ENCODE measurements around the gene RBM46. TPM values are rescaled to one million over a fixed set of nuclear protein-coding genes. Genes with fewer than 3 reads are reported as not detected.

Gene RBM46
- total and polyA plus RNA-seq, 3 donors from 2014 or later, result 27.3 to 46.2 (median 42.0) TPM

DNA sequence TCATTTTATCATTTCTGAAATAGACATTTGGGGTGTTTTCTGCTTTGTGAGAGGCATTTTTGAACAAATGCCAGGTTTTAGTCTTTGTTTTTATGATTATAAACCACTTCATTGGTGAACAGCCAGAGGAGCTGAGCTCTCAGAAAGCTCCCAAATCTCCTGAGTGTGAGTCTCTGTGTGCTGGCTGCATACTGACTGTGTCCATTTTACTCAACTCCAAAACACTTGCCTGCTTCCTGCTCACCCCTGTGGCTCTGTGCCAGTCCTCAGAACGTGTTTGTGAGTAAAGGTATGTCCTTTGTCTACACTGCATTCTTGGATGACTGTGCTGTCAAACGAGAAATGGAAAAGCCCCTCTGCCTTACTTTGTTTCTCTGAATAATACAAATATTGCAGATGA, 42.6 kb upstream of the RBM46 start:
- H3K27ac ChIP-seq, result no peak overlapping the region
- H3K4me3 ChIP-seq, result no peak overlapping the region
- WGBS, 2 donors, result 44 to 56% methylated on average over 2 of the region's 2 CpGs
- DNase-seq, result no peak
- no peaks in the 10 kb centered on the region for H3K9me3 ChIP-seq
- H3K27me3 ChIP-seq, result no peaks in the 10 kb centered on the region
- intact Hi-C loops (cut with DNase I; ENCODE audit: low total_unique reads), result no loop called here
- no peaks in the 10 kb centered on the region for H3K36me3 ChIP-seq (ENCODE audit: low read depth, missing control alignments)
- peaks cover 7% of the 10 kb centered on the region for H3K4me1 ChIP-seq
- TF ChIP-seq, protein P1, sequence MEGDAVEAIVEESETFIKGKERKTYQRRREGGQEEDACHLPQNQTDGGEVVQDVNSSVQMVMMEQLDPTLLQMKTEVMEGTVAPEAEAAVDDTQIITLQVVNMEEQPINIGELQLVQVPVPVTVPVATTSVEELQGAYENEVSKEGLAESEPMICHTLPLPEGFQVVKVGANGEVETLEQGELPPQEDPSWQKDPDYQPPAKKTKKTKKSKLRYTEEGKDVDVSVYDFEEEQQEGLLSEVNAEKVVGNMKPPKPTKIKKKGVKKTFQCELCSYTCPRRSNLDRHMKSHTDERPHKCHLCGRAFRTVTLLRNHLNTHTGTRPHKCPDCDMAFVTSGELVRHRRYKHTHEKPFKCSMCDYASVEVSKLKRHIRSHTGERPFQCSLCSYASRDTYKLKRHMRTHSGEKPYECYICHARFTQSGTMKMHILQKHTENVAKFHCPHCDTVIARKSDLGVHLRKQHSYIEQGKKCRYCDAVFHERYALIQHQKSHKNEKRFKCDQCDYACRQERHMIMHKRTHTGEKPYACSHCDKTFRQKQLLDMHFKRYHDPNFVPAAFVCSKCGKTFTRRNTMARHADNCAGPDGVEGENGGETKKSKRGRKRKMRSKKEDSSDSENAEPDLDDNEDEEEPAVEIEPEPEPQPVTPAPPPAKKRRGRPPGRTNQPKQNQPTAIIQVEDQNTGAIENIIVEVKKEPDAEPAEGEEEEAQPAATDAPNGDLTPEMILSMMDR (IDR thresholded peaks at IDR 0.05), result no peak
- TF ChIP-seq POLR2A (IDR thresholded peaks at IDR 0.05), result no peak

GRCh38 chr4:154739111-154739510, 42.0 kb upstream of the RBM46 start:
- no peak for DNase-seq
- TF ChIP-seq, protein P1 (IDR thresholded peaks at IDR 0.05), result no peak
- TF ChIP-seq POLR2A (IDR thresholded peaks at IDR 0.05), result no peak
- Histone ChIP-seq H3K9me3 (no peaks in the 10 kb centered on the region), H3K36me3 (ENCODE audit: low read depth, missing control alignments) (no peaks in the 10 kb centered on the region), H3K27me3 (no peaks in the 10 kb centered on the region), H3K4me3 (no peak overlapping the region), H3K27ac (no peak overlapping the region), H3K4me1 (peaks cover 7% of the 10 kb centered on the region)
- intact Hi-C loops (cut with DNase I; ENCODE audit: low total_unique reads), result no loop called here

GRCh38 chr4:154740462-154740861, 40.6 kb upstream of the RBM46 start:
- no peak for DNase-seq
- no peak overlapping the region for H3K27ac ChIP-seq
- peaks cover 7% of the 10 kb centered on the region for H3K4me1 ChIP-seq
- H3K9me3 ChIP-seq, result no peaks in the 10 kb centered on the region
- intact Hi-C loops (cut with DNase I; ENCODE audit: low total_unique reads), result no loop called here
- TF ChIP-seq, protein P1 (IDR thresholded peaks at IDR 0.05), result no peak
- no peak for TF ChIP-seq POLR2A (IDR thresholded peaks at IDR 0.05)
- no peaks in the 10 kb centered on the region for H3K27me3 ChIP-seq
- 41 to 50% methylated on average over 12 to 24 of the region's 24 CpGs for WGBS, 2 donors
- H3K4me3 ChIP-seq, result peak overlapping the region in 1 of 2 donors; percentile 3
- H3K36me3 ChIP-seq (ENCODE audit: low read depth, missing control alignments), result no peaks in the 10 kb centered on the region

DNA sequence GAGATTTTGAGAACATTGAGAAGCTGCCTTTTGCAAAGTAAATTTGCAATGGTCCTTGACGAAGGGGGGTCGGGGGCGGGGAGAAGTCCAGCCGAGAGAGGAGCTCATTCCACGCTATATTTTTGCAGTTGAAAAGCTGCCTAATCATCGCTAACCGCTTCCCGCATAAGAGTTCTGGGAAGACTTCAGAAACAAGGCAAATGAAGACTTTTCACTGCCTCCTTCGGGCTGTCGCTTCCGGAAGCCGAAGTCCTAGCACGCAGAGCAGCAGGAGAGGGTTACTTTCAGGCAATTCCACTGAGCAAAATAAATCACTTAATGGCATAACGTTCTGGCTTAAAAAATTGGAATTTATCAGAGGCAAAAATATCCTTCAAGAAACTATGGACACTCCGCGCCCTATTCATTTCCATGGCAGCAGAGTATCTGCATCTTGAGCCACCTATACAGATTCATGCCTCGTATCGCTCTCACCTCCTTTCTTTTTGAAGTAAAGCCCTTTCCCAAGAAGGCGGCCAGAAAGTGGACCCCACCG, 39.9 kb upstream of the RBM46 start:
- 11 to 22% methylated on average over 20 of the region's 20 CpGs for WGBS, 2 donors
- Histone ChIP-seq H3K27me3 (no peaks in the 10 kb centered on the region), H3K4me1 (peaks cover 7% of the 10 kb centered on the region), H3K4me3 (peak overlapping the region in 1 of 2 donors; percentile 3), H3K9me3 (no peaks in the 10 kb centered on the region), H3K27ac (no peak overlapping the region), H3K36me3 (ENCODE audit: low read depth, missing control alignments) (no peaks in the 10 kb centered on the region)
- DNase-seq, result no peak
- intact Hi-C loops (cut with DNase I; ENCODE audit: low total_unique reads), result no loop called here
- TF ChIP-seq, protein P1 (IDR thresholded peaks at IDR 0.05), result no peak
- TF ChIP-seq POLR2A (IDR thresholded peaks at IDR 0.05), result no peak

Data from testis (tissue), 3 donors.